HG02763 (cell line): ENCODE data around the gene SIK2.
"Not testable (repeated sequence)": the region's sequence is repeated elsewhere in the genome, so short reads cannot be mapped to it uniquely, and the experiment has no call there.

Source experiments
- ATAC-seq: cut with Tn5 transposase; IDR thresholded peaks from one replicate; pipeline ENCODE4 v1.9.1; 2021; ENCODE audit warnings: mild to moderate bottlenecking, moderate library complexity; ENCODE audit not compliant: unreplicated experiment

SIK2 gene

DNA sequence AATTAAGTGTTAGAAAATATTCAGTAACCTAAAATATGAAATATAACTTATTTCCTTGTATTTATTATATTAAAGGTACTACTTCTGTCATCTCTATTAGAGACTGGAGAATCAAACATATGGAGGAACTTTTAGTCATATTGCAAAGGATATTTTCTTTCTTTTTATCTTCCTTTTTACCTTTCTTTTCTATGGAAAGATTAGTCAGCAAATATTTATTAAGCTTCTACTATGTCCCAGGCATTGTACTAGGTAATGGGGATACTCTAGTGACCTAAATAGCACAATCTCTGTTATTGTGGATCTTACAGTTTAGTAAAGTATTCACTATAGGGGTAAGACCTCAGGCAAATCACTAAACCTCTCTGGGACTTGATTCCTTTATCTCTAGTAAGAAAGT, 18.3 kb downstream of the SIK2 start:
- ATAC-seq, result no peak

DNA sequence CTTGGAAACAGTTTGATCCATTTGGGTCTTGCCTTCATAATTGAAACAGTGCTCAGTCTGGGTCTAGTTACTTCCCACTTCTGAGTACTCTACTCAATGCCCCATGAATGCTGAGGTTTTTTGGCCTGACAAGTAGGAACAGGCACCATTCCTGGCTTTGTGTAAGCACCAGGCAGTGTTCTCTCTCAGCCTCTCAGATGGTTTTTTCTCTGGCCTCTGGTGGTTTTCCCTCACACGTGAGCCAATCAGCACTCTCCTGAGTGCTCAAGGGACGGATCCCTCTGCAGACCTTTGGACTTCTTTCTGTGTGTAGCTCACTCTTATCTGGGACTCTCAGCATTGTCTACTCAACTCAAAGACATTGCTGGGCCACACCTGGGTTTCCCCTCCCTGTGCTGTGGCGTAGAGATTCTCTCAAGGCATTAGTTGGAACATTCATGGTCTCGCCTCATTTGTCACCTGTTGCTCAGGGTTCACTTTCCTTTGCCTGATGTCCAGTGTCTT, 21.3 kb downstream of the SIK2 start:
- ATAC-seq, result no peak

DNA sequence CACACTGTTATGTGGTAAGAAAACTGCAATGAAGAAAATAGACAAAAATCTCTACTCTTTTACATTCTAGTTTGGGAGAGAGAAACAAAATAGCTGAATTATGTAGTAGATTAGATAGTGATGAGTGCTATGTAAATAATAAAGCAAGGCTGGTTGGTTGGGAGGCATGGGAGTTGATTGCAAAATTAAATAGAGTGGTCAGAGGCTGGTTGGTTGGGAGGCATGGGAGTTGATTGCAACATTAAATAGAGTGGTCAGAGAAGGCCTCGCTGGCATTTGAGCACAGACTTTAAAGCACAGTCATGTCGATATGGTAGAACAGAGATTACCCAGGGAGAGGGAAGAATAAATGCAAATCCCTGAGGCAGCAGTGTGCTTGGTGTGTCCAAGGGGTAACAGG, 22.4 kb downstream of the SIK2 start:
- ATAC-seq, result no peak

DNA sequence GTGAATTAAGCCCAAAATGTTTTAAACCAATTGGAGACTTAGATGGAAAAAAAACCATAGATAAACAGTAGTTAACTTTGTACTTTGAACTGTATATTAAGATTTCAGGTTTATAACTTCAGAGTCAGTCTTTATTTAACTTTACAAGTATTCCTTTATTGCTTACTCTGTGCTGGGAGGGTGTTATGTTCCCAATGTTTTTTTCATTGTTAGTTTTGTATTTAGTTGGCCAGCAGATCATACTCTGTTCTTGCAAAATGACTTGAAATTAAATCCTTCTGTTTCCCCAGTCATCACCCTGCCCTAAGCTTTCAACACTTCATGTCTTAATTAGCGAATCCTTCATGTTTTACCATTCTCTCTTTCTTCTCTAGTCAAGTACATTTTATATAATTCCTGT, 25.3 kb downstream of the SIK2 start:
- no peak for ATAC-seq

DNA sequence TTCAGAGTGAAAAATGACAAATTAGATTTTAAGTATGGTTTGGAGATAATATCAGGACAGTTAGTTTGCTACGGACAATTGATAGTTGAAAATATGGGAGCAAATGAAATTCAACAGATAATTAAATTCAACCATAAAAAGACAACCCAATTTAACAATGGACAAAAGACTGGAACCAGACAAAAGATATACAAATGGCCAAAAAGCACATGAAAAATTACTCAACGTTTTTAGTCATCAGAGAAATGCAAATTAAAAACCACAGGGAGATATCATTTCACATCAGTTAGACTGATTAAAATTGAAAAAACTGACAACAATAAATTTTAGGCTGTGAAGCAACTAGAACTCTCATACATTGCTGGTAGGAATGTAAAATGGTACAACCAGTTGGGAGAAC, 27.2 kb downstream of the SIK2 start:
- no peak for ATAC-seq

DNA sequence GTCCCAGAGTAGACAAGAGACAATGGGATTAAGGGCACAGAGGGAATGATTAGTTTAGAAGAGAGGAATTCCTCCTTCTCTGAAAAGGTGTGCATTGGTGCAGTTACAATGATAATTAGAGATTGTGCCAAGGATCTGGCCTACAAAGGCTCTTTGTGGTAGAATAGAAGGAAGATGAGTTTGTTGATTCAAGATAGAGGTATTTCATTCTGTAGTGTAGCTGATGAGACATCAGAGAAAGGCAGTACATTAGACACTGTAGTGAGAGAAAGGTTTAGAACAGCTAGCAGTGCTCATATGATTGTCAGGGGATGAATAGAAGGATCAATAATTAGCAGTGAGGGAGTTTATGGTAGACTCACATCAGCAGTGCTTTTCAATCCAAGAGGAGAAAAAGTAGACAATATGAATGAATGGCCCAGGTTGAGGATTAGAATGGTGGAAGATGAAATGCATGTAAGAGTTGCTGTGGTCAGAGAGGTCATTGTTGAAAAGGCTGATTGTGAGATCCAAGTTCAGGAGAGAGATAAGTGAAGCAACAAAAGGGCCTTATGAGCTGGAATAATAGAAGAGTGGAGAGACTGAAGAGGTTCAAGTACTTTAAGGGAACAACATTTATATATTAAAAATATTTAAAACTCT, 28.9 kb downstream of the SIK2 start:
- ATAC-seq, result no peak

DNA sequence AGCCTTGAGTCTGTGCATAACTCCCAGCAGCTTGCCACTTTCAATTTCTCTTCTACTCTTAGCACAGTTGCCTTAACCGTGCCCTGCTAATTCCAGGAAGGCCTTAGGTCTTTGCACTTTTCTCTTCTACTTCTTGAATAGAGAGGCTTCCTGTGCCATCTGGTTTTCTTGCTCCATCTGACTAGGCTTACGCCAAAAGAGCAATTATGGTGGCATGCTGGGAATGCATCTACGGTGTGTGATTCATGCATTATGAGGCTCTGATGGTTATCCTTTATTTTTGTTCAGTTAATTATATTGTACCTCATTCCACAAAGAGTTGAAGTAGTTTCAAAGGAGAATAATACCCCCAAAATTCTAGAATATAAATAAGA, 29.4 kb downstream of the SIK2 start:
- no peak for ATAC-seq

DNA sequence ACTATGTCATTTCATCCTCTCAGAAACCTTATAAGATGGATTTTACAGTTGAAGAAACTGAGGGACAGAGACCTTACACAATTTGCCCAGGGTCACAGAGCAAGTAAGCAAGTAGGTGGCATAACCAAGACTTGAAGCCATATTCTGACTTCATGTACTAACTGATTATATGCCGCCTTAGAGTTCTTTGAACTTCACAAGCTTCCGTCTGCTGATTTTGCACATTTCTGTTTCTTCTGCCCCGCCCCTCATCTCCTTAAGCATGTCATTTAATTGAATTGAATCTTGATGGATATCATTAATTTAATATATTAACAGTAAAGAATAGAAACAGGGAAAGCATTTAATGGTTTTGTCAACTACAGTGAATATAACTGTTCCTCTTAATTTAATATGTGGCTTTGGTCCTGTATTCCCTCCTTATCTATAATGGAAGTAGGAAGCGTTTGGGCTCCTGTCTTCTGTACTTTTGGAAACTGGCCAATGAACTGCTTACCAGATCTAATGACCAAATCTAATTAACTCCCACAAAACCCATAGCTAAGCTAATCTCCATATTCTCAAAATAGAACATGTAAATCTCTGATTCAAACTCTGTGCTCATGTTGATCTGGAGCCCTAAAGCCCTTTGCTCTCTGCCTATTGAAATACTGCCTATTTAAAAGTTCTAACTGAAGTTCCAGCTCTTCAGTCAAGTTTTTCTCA, 30.4 kb downstream of the SIK2 start:
- no peak for ATAC-seq

DNA sequence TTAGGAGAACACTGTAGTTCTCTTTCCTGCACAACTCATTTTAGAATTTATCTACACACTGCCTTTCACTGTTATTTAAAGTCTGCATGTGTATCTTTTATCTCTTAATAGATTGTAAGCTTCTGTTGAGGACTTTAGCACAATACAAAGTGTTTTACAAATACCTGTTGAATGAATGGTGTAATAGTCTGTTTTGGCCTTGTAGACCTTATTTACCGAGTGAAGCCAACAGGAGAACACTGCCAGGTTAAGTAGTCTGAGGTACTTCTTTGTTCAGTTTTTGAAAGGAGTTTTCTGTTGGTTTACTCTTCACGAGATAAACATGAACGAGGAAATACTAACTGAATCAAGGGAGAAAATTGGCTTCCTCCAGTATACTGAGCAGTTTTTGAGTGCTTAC, 31.0 kb downstream of the SIK2 start:
- ATAC-seq, result no peak

DNA sequence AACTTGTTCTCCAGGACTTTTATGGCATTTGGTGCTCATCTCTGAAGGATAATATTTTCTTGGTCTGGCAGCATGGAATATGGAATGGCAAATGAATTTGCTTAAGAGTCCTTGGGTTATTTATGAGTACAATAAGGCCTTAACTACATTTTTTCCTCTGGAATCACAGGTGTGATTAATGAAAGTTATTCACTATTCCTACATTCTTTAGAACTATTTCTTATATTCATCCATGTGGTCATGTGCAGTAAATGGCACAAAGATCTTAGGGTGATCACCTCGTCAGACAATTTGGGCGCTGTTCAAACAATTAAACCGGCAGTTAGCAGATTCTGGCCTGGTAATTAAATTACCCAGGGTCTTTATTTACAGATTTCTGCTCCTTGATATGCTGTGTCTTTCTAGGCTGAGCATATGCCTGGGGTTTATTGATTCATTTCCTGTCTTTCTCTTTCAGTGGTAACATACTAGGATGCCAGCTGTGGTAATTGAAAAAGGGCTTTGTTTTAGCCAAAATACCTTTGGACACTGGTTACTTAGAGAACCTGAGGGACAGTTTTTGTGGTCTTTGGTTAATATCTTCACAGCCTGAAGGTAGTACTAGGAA, 31.6 kb downstream of the SIK2 start:
- ATAC-seq, result no peak

DNA sequence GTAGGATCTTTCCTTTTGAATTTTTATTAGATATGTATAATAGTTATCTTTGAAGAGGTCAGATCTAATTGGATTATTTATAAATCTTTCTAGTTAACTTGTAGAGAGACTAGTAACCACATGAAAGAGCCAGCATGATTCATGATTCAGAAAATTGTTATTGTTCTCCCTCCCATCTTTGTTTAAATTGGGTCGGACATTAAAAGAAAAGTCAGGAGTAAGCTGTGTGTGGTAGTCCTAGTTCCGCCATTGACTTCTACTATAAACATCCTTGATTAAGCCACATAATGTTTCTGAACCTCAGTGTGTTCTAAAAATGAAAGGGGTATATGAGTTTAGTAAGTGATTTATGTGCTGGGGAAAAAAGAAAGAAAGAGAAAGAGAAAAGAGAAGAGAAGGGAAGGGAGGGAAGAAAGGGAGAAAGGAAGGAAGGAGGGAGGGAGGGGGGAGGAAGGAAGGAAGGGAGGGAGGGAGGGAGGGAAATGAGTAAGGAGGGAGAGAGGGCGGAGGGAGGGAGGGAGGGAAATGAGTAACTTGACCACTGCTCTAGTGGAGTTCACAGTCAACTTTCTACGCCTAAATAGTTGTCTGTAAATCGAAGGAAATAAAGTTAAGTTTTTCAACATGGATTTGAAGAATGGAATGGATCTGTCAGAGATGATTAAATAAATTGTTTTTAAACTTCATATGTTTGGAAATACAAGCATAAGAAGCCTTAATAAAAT, 32.9 kb downstream of the SIK2 start:
- no peak for ATAC-seq

DNA sequence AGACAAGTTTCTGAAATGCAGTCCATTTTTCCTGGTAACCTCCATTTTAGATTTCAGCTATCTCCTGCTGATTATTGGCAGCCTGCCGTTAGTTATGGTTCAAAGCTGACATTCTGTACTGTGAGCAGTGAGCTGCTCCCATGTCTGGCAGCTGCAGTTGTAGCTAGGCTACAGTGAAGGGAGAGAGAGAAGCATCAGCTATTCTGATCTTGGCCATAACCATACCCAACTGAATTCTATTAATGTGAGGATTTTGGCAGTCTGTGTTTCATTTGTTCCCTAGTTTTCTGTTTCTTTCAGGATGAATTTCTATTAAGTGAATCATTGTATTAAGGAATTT, 33.4 kb downstream of the SIK2 start:
- no peak for ATAC-seq

DNA sequence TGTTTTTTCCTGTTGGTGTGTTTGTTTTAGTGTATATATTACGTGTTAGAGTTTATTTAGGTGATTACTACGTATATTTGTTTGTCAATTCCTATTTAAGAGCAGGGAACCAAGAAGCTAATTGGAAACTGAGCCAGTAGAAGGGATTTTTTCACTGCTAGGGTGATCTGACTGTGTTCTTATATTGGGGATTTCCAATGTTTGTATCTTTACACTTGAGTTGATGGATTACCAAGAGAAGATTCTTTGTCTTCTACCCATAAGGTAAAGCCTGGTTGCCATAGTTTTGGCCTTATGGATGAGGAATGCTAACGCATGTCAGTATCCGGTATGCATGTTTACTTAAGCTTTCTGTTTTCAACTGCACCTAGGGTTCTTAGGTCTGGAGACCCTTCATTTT, 35.6 kb downstream of the SIK2 start:
- ATAC-seq, result no peak

DNA sequence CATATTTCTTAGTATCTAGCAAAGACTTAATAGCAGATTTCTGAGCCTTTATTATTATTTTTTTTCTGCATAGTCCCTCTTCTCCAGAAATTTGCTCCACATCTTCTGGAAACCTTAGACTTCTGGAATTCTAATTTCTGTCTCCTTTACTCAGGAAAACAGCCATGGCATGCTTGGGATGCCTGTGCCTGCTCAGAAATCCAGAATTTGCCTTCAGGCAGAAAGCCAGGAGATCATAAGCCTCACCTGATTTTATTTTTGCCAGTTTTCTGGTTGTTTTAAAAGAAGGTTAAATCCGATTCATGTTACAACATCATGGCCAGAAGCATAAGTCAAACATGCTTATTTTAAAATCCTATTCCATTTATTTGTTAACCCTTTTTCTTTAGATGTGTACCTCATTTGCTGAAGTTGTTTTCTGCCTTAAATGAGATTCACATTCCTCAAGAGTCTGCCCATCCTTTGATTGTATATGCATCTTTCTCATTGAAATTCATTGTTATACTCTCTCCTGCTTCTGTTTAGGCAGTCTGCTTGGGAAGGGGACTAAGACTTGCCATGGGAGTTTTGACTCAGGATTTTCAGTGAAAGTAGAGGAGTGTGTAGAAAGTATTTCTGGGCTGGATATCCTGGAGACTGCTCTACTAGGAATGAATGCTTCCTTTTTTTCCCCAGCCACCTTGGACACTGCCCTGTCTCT, 37.1 kb downstream of the SIK2 start:
- no peak for ATAC-seq

DNA sequence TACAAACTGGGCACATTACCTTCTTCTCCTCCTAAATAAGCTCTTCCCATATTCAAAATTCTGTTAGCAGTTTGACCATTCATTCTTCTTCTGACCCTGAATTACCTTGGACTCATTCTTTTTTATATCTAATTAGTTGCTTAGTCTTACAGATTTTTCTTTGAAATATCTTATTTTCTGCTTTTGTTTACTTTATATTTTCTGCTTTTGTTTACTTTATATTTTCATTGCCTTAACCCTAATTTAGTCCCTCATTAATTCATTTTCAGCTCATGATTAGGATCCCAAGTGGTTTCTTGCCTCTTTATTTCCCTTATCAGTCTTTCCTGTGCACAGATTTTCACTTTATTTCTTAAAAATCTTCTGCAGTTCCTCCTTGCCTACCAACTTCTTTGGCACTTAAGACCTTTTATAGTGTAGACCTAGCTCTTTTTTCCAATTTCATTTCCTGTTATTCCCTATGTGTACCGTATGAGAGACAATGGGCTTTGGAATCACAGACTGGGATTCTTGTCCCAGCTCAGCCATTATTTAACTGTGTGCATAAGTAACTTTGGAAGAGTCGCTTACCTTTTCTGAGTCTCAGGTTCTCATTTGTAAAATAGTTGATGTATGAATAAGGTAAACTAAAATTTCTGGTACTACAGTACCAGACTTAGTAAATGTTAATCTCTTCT, 39.2 kb downstream of the SIK2 start:
- no peak for ATAC-seq

DNA sequence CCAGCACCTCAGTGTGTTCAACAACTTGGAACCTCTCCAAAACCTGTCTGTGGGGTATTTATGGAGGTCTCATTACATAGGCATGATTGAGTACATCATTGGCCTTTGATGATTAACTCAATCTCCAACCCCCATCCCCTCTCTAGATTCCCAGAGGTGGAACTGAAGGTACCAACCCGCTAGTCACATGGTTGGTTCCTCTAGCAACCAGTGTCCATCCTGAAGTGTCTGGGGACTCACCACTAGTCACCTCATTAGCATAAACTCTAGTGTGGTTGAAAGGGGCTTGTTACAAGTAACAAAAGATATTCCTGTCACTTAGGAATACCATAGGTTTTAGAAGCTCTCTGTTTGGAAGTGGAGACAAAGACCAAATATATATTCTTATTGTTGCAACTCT, 40.3 kb downstream of the SIK2 start:
- no peak for ATAC-seq

DNA sequence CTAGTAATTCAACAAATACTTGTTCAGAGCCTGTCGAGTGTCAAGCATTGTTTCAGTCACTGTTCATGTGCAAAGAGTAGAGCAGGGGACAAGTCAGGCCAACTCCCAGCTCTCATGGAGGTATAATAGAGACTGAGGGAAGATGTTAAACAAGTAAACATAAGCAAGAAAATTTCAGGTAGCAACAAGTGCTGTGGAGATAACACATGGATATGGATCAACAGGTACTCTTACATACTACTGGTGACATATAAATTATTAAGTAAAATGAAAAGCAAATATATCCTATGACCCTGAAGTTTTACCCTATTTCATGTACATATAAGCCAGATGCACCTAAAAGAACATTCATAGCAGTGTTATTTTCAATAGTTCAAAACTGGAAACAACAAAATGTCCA, 42.7 kb downstream of the SIK2 start:
- no peak for ATAC-seq

DNA sequence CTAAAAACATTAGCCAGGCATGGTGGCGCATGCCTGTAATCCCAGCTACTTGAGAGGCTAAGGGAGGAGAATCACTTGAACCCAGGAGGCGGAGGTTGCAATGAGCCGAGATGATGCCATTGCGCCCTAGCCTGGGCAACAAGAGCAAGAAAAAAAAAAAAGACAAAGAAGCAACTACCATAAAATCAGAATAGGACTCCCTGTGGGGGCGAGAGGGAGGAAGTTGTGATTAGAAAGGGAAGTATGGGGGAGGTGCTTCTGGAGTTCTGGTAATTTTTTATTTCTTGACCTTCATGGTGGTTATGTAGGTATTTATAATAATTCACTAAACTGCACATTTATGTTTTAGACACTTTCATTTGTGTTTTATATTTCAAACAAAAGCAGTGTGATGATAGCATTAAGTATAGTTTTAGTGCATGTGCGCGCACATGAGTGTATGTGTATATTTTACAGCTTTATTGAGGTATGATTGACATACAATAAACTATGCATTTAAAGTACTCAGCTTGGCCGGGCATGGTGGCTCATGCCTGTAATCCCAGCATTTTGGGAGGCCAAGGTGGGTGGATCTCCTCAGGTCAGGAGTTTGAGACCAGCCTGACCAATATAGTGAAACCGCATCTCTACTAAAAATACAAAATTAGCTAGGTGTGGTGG, 43.5 kb downstream of the SIK2 start:
- ATAC-seq, result no peak

DNA sequence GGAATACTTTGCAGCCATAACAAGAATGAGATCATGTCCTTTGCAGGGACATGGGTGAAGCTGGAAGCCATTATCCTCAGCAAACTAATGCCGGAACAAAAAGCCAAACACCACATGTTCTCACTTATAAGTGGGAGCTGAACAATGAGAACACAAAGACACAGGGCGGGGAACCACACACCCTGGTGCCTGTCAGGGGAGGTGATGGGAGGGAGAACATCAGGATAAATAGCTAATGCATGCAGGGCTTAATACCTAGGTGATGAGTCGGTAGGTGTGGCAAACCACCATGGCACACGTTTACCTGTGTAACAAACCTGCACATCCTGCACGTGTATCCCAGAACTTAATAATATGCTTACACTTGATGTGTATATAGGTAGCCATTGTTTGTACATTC, 49.1 kb downstream of the SIK2 start:
- ATAC-seq, result not testable (repeated sequence)

DNA sequence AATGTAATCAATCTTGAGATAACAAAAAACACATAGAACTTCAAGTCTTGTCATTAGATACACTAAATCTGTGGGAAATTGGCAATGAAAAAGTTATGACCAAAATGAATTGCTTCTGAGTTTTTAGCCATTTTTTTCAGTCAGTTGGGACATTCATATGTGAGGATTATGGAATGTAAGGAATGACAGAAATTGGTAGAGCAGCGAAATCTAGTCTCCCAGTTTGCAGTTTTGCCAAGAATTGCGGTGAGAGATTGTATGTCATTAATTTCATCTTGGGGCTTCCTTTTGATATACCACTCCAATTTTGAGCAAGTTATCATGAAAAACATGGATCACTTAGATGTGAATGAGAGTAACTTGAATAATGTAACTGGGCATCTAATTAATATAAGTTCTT, 49.9 kb downstream of the SIK2 start:
- no peak for ATAC-seq
